Suprapubic skin (tissue), 4 donors: ENCODE data around the gene PTPRD. TPM values are rescaled to one million over a fixed set of nuclear protein-coding genes. Genes with fewer than 3 reads are reported as not detected.

Experiments
- DNase-seq, 2 donors: peaks; one replicate each; pipeline ENCODE4 v3.0.0-alpha.2; 2019; ENCODE audit warnings: low spot score in 2 of 2
- H3K27ac ChIP-seq: fragments of 200-600 bp; sonication (generic); one replicate; pipeline ENCODE4 v1.5.1; 2019
- H3K27me3 ChIP-seq: fragments of 200-600 bp; sonication (generic); one replicate; pipeline ENCODE4 v1.5.1; 2019
- H3K36me3 ChIP-seq: fragments of 200-600 bp; sonication (generic); one replicate; pipeline ENCODE4 v1.5.1; 2019
- H3K4me1 ChIP-seq: fragments of 200-600 bp; sonication (generic); one replicate; pipeline ENCODE4 v1.5.1; 2019
- H3K4me3 ChIP-seq: fragments of 200-600 bp; sonication (generic); one replicate; pipeline ENCODE4 v1.5.1; 2019; ENCODE audit warnings: mild to moderate bottlenecking
- H3K9me3 ChIP-seq: fragments of 200-600 bp; sonication (generic); one replicate; pipeline ENCODE4 v1.5.1; 2019
- CTCF ChIP-seq, 2 donors: fragments of 200-600 bp in 1 of 2; fragments of 450-650 bp in 1 of 2; sonication (generic) in 1 of 2; IDR thresholded peaks; one replicate each; pipeline ENCODE4 v1.5.1; 2016 to 2019; ENCODE audit warnings: antibody characterized with exemption in 2 of 2, mild to moderate bottlenecking in 1 of 2, moderate library complexity in 1 of 2
- EP300 ChIP-seq: sonication (generic); formaldehyde crosslinking; IDR thresholded peaks from one replicate; pipeline ENCODE4 v1.6.1; 2017; ENCODE audit warnings: antibody characterized with exemption
- POLR2A ChIP-seq, 2 donors: fragments of 450-650 bp; IDR thresholded peaks; one replicate each; pipeline ENCODE4 v1.6.1; 2017; ENCODE audit warnings: antibody characterized with exemption in 2 of 2, mild to moderate bottlenecking in 2 of 2, moderate library complexity in 2 of 2
- POLR2AphosphoS5 ChIP-seq, 3 donors: sonication (generic); formaldehyde crosslinking; IDR thresholded peaks; one replicate each; pipeline ENCODE4 v1.6.1; 2017; ENCODE audit warnings: antibody characterized with exemption in 3 of 3
- WGBS: methylation state at CpG from one replicate; pipeline ENCODE4 v1.1.5; 2018; 5-methylcytosine and 5-hydroxymethylcytosine counted together
- total RNA-seq, 4 donors: library from RNA; depleted of rRNA; stranded (reverse); fragments of >200 nt; gene quantifications; one replicate each; pipeline ENCODE4 v1.1.0, GENCODE V29; 2016

Gene PTPRD
- total RNA-seq, 4 donors from 2014 or later = 0.49 to 3.3 (median 2.5) TPM

DNA sequence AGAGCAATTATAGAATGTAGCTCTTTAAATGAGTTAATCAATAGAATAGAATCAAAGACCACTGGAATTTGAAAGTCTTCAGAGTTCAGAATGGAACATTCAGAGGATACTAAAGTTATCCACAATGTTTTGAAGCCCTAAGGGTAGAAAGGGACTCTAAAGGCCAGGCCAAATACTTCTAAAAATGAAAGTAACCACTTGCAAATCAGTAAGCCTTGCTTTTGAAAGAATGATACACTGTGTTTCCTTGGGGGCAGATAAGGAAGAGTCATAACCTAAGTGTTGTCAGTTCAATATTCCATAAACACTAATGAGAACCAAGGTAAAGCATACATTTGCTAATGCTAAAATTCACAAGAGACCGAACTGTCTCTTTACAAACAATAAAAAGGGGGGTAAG lies 813.5 kb downstream of the PTPRD start:
- Histone ChIP-seq H3K27ac (no peak overlapping the region), H3K4me3 (no peak overlapping the region), H3K4me1 (no peaks in the 10 kb centered on the region), H3K36me3 (no peaks in the 10 kb centered on the region), H3K27me3 (no peaks in the 10 kb centered on the region), H3K9me3 (no peaks in the 10 kb centered on the region)
- DNase-seq = no peak
- no peak for TF ChIP-seq EP300
- no peak for TF ChIP-seq POLR2AphosphoS5 (IDR thresholded peaks at IDR 0.05)
- 84% methylated on average over 1 of the region's 1 CpG for WGBS

- Histone ChIP-seq H3K4me3 (no peak overlapping the region), H3K27ac (no peak overlapping the region), H3K27me3 (no peaks in the 10 kb centered on the region), H3K9me3 (no peaks in the 10 kb centered on the region), H3K4me1 (no peaks in the 10 kb centered on the region), H3K36me3 (no peaks in the 10 kb centered on the region)
- TF ChIP-seq POLR2AphosphoS5 (IDR thresholded peaks at IDR 0.05) = no peak
- TF ChIP-seq POLR2A (IDR thresholded peaks at IDR 0.05) = no peak
- WGBS = 74% methylated on average over 1 of the region's 1 CpG
- DNase-seq = no peak
Measured at GRCh38 chr9:9792144-9792857, 820.5 kb downstream of the PTPRD start.

- WGBS = 28% methylated on average over 1 of the region's 1 CpG
- DNase-seq = no peak
- H3K27me3 ChIP-seq = no peaks in the 10 kb centered on the region
- TF ChIP-seq CTCF (IDR thresholded peaks at IDR 0.05) (no peak), EP300 (no peak), POLR2A (IDR thresholded peaks at IDR 0.05) (no peak), POLR2AphosphoS5 (IDR thresholded peaks at IDR 0.05) (no peak)
- H3K27ac ChIP-seq = no peak overlapping the region
- H3K4me1 ChIP-seq = no peaks in the 10 kb centered on the region
- no peak overlapping the region for H3K4me3 ChIP-seq
- H3K9me3 ChIP-seq = no peaks in the 10 kb centered on the region
- H3K36me3 ChIP-seq = no peaks in the 10 kb centered on the region
Measured at GRCh38 chr9:9791611-9792010, 821.2 kb downstream of the PTPRD start.

DNA sequence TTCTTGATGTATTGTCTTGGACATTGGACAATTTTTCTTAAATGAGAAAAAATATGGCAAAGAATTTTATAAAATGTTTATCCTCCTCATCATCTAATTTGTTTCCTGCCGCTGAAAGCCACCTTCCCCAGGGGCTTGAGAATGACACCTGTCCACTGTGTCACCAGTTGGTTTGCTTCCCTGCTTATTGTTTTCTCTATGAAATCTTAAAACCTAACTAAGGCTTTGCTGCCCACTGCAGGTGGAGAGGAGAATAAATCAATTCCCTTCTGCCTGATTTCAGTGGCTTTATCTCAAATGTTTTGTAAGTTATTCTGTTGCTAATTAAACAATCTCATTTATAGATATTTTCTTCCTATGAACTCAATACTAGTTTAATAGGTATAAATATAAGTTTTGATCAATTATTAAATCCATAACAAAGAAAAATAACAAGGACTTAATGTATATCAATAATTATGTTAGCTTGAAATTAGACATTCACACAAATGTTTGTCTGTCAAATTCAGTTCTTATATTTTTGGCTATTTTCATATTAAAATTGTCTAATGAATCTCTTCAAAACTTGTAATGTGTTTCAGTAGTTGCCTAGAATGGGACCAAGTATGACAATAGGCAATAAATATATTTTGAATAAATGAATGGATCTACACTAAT lies 822.5 kb downstream of the PTPRD start:
- no peaks in the 10 kb centered on the region for H3K27me3 ChIP-seq
- no peak overlapping the region for H3K27ac ChIP-seq
- no peak for DNase-seq
- no peak overlapping the region for H3K4me3 ChIP-seq
- WGBS = 18% methylated on average over 1 of the region's 1 CpG
- H3K4me1 ChIP-seq = no peaks in the 10 kb centered on the region
- no peaks in the 10 kb centered on the region for H3K36me3 ChIP-seq
- H3K9me3 ChIP-seq = no peaks in the 10 kb centered on the region
- TF ChIP-seq CTCF (IDR thresholded peaks at IDR 0.05) (peak in 1 of 2 donors; percentile 28), POLR2A (IDR thresholded peaks at IDR 0.05) (no peak)

GRCh38 chr9:9783711-9784110 lies 829.1 kb downstream of the PTPRD start:
- TF ChIP-seq POLR2A (IDR thresholded peaks at IDR 0.05) (no peak), POLR2AphosphoS5 (IDR thresholded peaks at IDR 0.05) (no peak), EP300 (no peak), CTCF (IDR thresholded peaks at IDR 0.05) (no peak)
- H3K27ac ChIP-seq = no peak overlapping the region
- DNase-seq = no peak
- H3K27me3 ChIP-seq = no peaks in the 10 kb centered on the region
- no peaks in the 10 kb centered on the region for H3K9me3 ChIP-seq
- 72% methylated on average over 4 of the region's 4 CpGs for WGBS
- H3K36me3 ChIP-seq = no peaks in the 10 kb centered on the region
- no peak overlapping the region for H3K4me3 ChIP-seq
- no peaks in the 10 kb centered on the region for H3K4me1 ChIP-seq

- Histone ChIP-seq H3K4me1 (no peaks in the 10 kb centered on the region), H3K4me3 (no peak overlapping the region), H3K27ac (no peak overlapping the region), H3K9me3 (no peaks in the 10 kb centered on the region), H3K36me3 (no peaks in the 10 kb centered on the region), H3K27me3 (no peaks in the 10 kb centered on the region)
- DNase-seq = no peak
- TF ChIP-seq CTCF (IDR thresholded peaks at IDR 0.05) (no peak), POLR2AphosphoS5 (IDR thresholded peaks at IDR 0.05) (no peak), EP300 (no peak), POLR2A (IDR thresholded peaks at IDR 0.05) (no peak)
- WGBS = 31% methylated on average over 2 of the region's 2 CpGs
Measured at GRCh38 chr9:9783211-9783610, 829.6 kb downstream of the PTPRD start.
